ENCODE measurements around the gene DLGAP1. TPM values are rescaled to one million over a fixed set of nuclear protein-coding genes. Genes with fewer than 3 reads are reported as not detected.

Gene DLGAP1
- polyA plus RNA-seq, 1 of the 3 experiments (the other 2 are of a cell fraction), result not detected

- no peak overlapping the region for H3K4me3 ChIP-seq (ENCODE audit: low read depth in 2 of 2, low read length in 1 of 2)
- no peak overlapping the region for H3K27ac ChIP-seq (ENCODE audit: low read depth in 2 of 2, low read length in 1 of 2)
- CTCF ChIA-PET, result no interaction called here
- H2AFZ ChIP-seq (ENCODE audit: low read depth), result no peak overlapping the region
- no peaks in the 10 kb centered on the region for H3K9me3 ChIP-seq
- H3K9ac ChIP-seq, result no peak overlapping the region
- no peaks in the 10 kb centered on the region for H3K79me2 ChIP-seq (ENCODE audit: insufficient read depth)
- H3F3A ChIP-seq (replicated peaks; ENCODE audit: insufficient read depth), result no peaks in the 10 kb centered on the region
- H3K27me3 ChIP-seq (ENCODE audit: insufficient read depth), result no peaks in the 10 kb centered on the region; the same call in 1 of the 2 replicates
- no peak for TF ChIP-seq SIN3A (IDR thresholded peaks at IDR 0.05; ENCODE audit: borderline replicate concordance, low read depth, low read length)
- TF ChIP-seq RFX5 (IDR thresholded peaks at IDR 0.05; ENCODE audit: low read length), result no peak
- no peak for TF ChIP-seq JUND (IDR thresholded peaks at IDR 0.05)
- TF ChIP-seq SMC3 (IDR thresholded peaks at IDR 0.05; ENCODE audit: low read depth, low read length), result no peak
- POLR2A ChIA-PET, result no interaction called here
- H3K4me2 ChIP-seq, result no peak overlapping the region
- peaks cover 4 to 11% of the 10 kb centered on the region in 2 experiments; a peak in 3 of 4 replicates for H3K4me1 ChIP-seq (ENCODE audit: control insufficient read depth in 1 of 2, insufficient read depth in 2 of 2, low read depth in 1 of 2, low read length in 1 of 2)
- WGBS (ENCODE audit: low lambda C conversion rate), result 88% methylated on average over 15 of the region's 15 CpGs
- no peak for DNase-seq
- no peaks in the 10 kb centered on the region for H3K9me2 ChIP-seq
- no peaks in the 10 kb centered on the region for H4K20me1 ChIP-seq (ENCODE audit: insufficient read depth)
- no peaks in the 10 kb centered on the region for H3K36me3 ChIP-seq (replicated peaks in 1 of 2; ENCODE audit: control insufficient read depth in 1 of 2, insufficient read depth in 2 of 2, low read length in 1 of 2)
Observed at GRCh38 chr18:3514312-3515216, 940.5 kb downstream of the DLGAP1 start.

- Histone ChIP-seq H4K20me1 (ENCODE audit: insufficient read depth) (no peaks in the 10 kb centered on the region), H3K36me3 (replicated peaks in 1 of 2; ENCODE audit: control insufficient read depth in 1 of 2, insufficient read depth in 2 of 2, low read length in 1 of 2) (no peaks in the 10 kb centered on the region), H3K4me1 (ENCODE audit: control insufficient read depth in 1 of 2, insufficient read depth in 2 of 2, low read depth in 1 of 2, low read length in 1 of 2) (peaks cover 6 to 11% of the 10 kb centered on the region in 2 experiments; a peak in 3 of 4 replicates), H3K27me3 (ENCODE audit: insufficient read depth) (no peaks in the 10 kb centered on the region), H3K4me2 (no peak overlapping the region), H3F3A (replicated peaks; ENCODE audit: insufficient read depth) (no peaks in the 10 kb centered on the region), H3K9me2 (no peaks in the 10 kb centered on the region), H3K9ac (no peak overlapping the region), H3K4me3 (ENCODE audit: low read depth in 2 of 2, low read length in 1 of 2) (no peak overlapping the region), H2AFZ (ENCODE audit: low read depth) (no peak overlapping the region), H3K79me2 (ENCODE audit: insufficient read depth) (no peaks in the 10 kb centered on the region), H3K9me3 (no peaks in the 10 kb centered on the region), H3K27ac (ENCODE audit: low read depth in 2 of 2, low read length in 1 of 2) (no peak overlapping the region)
- DNase-seq, result no peak
- TF ChIP-seq POLR2AphosphoS5 (IDR thresholded peaks at IDR 0.05; ENCODE audit: low read depth, low read length) (no peak), TEAD4 (IDR thresholded peaks at IDR 0.05; ENCODE audit: borderline replicate concordance, insufficient read depth) (no peak), CHD2 (IDR thresholded peaks at IDR 0.05; ENCODE audit: low read length, partially characterized antibody) (no peak), GATA2 (CRISPR knock-in tag; IDR thresholded peaks at IDR 0.05) (no peak), SIN3A (IDR thresholded peaks at IDR 0.05; ENCODE audit: borderline replicate concordance, low read depth, low read length) (no peak), TAF1 (IDR thresholded peaks at IDR 0.05; ENCODE audit: borderline replicate concordance, low read depth, low read length) (no peak), REST (IDR thresholded peaks at IDR 0.05; ENCODE audit: low read depth, low read length) (no peak)
- POLR2A ChIA-PET, result no interaction called here
- CTCF ChIA-PET, result interaction anchor here (1.6 kb wide), 2 partner anchors 14 to 81 kb away, joined by 4 to 5 read pairs; no protein-coding TSS in a partner anchor
- 93% methylated on average over 1 of the region's 1 CpG for WGBS (ENCODE audit: low lambda C conversion rate)
Observed at GRCh38 chr18:3513481-3513880, 941.6 kb downstream of the DLGAP1 start.
